H1 (cell line): ENCODE results near the gene LYZ. TPM values are rescaled to one million over a fixed set of nuclear protein-coding genes. Genes with fewer than 3 reads are reported as not detected.

Experiments used
- CTCF ChIA-PET: fragments of 300-600 bp; sonication (Branson Sonifier 250); formaldehyde crosslinking; loops from one replicate; lab custom pipeline; 2021; ENCODE audit not compliant: partially characterized antibody; lab: Charles Lee
- POLR2A ChIA-PET: fragments of 300-600 bp; sonication (Branson Sonifier 250); formaldehyde crosslinking; loops from one replicate; lab custom pipeline; 2021; ENCODE audit warnings: inconsistent platforms; ENCODE audit not compliant: partially characterized antibody; lab: Charles Lee
- DNase-seq, 2 experiments: peaks; one replicate each; pipeline versions ENCODE4 v3.0.0 to v3.0.0-alpha.2; 2010 to 2022; ENCODE audit warnings: low spot score in 2 of 2, low read depth in 1 of 2, mixed read lengths in 1 of 2
- FAIRE-seq: peaks from 2 replicates; lab custom pipeline; 2011; peaks lifted over from hg19 to GRCh38; lab: Jason Lieb, UNC
- H2AFZ ChIP-seq: 2 replicates; pipeline ENCODE4 v1.8.1; 2012; ENCODE audit warnings: low read length, inconsistent platforms
- H2AK5ac ChIP-seq: 2 replicates; pipeline ENCODE4 v1.6.1; 2013; ENCODE audit warnings: low read depth, low read length
- H2BK120ac ChIP-seq: replicated peaks from 2 replicates; pipeline ENCODE3; 2013; ENCODE audit warnings: low read depth, low read length, inconsistent platforms
- H2BK12ac ChIP-seq: 2 replicates; pipeline ENCODE4 v1.6.1; 2013; ENCODE audit warnings: low read depth, low read length
- H2BK15ac ChIP-seq: 2 replicates; pipeline ENCODE4 v1.6.1; 2013; ENCODE audit warnings: low read length
- H2BK20ac ChIP-seq: 2 replicates; pipeline ENCODE4 v1.6.1; 2013; ENCODE audit warnings: low read length
- H2BK5ac ChIP-seq: 2 replicates; pipeline ENCODE4 v1.6.1; 2013; ENCODE audit warnings: low read depth, low read length
- H3K14ac ChIP-seq: 2 replicates; pipeline ENCODE4 v1.6.1; 2013; ENCODE audit warnings: inconsistent platforms; ENCODE audit not compliant: insufficient read length
- H3K18ac ChIP-seq: 2 replicates; pipeline ENCODE4 v1.6.1; 2013; ENCODE audit warnings: low read length; ENCODE audit errors: extremely low read depth
- H3K23ac ChIP-seq: 2 replicates; pipeline ENCODE4 v1.6.1; 2013; ENCODE audit warnings: inconsistent platforms; ENCODE audit not compliant: insufficient read length
- H3K23me2 ChIP-seq: 2 replicates; pipeline ENCODE4 v1.6.1; 2013; ENCODE audit warnings: low read depth, low read length
- H3K27ac ChIP-seq: 2 replicates; pipeline ENCODE4 v1.6.1; 2011; ENCODE audit warnings: low read depth, low read length, inconsistent platforms
- H3K27me3 ChIP-seq, 4 experiments: replicated peaks in 1 of 4; 1 replicate in 1 of 4; 2 replicates in 3 of 4; pipeline versions ENCODE4 v1.6.1 to v1.8.1; 2011 to 2013; ENCODE audit warnings: low read length in 3 of 4, mild to moderate bottlenecking in 3 of 4, inconsistent platforms in 2 of 4, mixed read lengths in 2 of 4, moderate library complexity in 1 of 4; ENCODE audit not compliant: control insufficient read depth in 3 of 4, insufficient read depth in 3 of 4; ENCODE audit errors: extremely low read depth in 1 of 4
- H3K36me3 ChIP-seq, 4 experiments: 2 replicates each; pipeline versions ENCODE4 v1.6.1 to v1.8.1; 2011 to 2013; ENCODE audit warnings: mild to moderate bottlenecking in 4 of 4, low read length in 3 of 4, moderate library complexity in 2 of 4, control low read depth in 1 of 4, inconsistent platforms in 1 of 4; ENCODE audit not compliant: insufficient read depth in 4 of 4, control insufficient read depth in 2 of 4
- H3K4ac ChIP-seq: replicated peaks from 2 replicates; pipeline ENCODE3; 2013; ENCODE audit warnings: low read length, low read depth, mixed read lengths, inconsistent platforms; ENCODE audit not compliant: insufficient read length
- H3K4me1 ChIP-seq, 4 experiments: replicated peaks in 1 of 4; 1 replicate in 1 of 4; 2 replicates in 3 of 4; pipeline versions ENCODE4 v1.6.1 to v1.8.1; 2011 to 2013; ENCODE audit warnings: low read length in 3 of 4, inconsistent platforms in 2 of 4, mixed read lengths in 1 of 4; ENCODE audit not compliant: insufficient read depth in 4 of 4, control insufficient read depth in 3 of 4
- H3K4me2 ChIP-seq, 2 experiments: 2 replicates each; pipeline versions ENCODE4 v1.6.1 to v1.8.1; 2011 to 2013; ENCODE audit warnings: low read depth in 2 of 2, low read length in 2 of 2, control low read depth in 1 of 2, inconsistent platforms in 1 of 2, mild to moderate bottlenecking in 1 of 2; ENCODE audit not compliant: insufficient read depth in 1 of 2
- H3K4me3 ChIP-seq, 4 experiments: fragments of 200-600, 300-600 bp in 1 of 4; sonication (generic), shearing (Covaris generic), sonication (Bioruptor Twin) in 1 of 4; 2 replicates each; pipeline versions ENCODE4 v1.5.1 to v1.8.1; 2011 to 2016; ENCODE audit warnings: low read length in 4 of 4, low read depth in 3 of 4, control low read depth in 2 of 4, inconsistent platforms in 2 of 4, mild to moderate bottlenecking in 2 of 4, mixed read lengths in 1 of 4, moderate library complexity in 1 of 4; ENCODE audit not compliant: insufficient read depth in 2 of 4; ENCODE audit errors: extremely low read depth in 1 of 4
- H3K56ac ChIP-seq: replicated peaks from 2 replicates; pipeline ENCODE3; 2013; ENCODE audit warnings: low read depth, mild to moderate bottlenecking, mixed read lengths, low read length, inconsistent platforms; ENCODE audit not compliant: insufficient read length
- H3K79me1 ChIP-seq: 2 replicates; pipeline ENCODE4 v1.6.1; 2013; ENCODE audit warnings: low read depth, low read length, control low read depth
- H3K79me2 ChIP-seq, 2 experiments: 2 replicates each; pipeline versions ENCODE4 v1.6.1 to v1.8.1; 2012 to 2013; ENCODE audit warnings: low read length in 2 of 2, mild to moderate bottlenecking in 2 of 2, inconsistent platforms in 1 of 2; ENCODE audit not compliant: insufficient read depth in 2 of 2, control insufficient read depth in 1 of 2
- H3K9ac ChIP-seq, 4 experiments: replicated peaks in 1 of 4; 1 replicate in 1 of 4; 2 replicates in 3 of 4; pipeline versions ENCODE4 v1.6.1 to v1.8.1; 2011 to 2013; ENCODE audit warnings: low read depth in 3 of 4, low read length in 3 of 4, control low read depth in 2 of 4, mild to moderate bottlenecking in 2 of 4, moderate library complexity in 2 of 4, inconsistent platforms in 1 of 4; ENCODE audit errors: extremely low read depth in 1 of 4
- H3K9me3 ChIP-seq, 2 experiments: 2 replicates each; pipeline versions ENCODE4 v1.6.1 to v1.8.1; 2012 to 2013; ENCODE audit warnings: mild to moderate bottlenecking in 2 of 2, moderate library complexity in 2 of 2, control low read depth in 1 of 2, inconsistent platforms in 1 of 2, low read depth in 1 of 2, low read length in 1 of 2, mixed read lengths in 1 of 2; ENCODE audit not compliant: insufficient read depth in 2 of 2
- H4K20me1 ChIP-seq, 2 experiments: replicated peaks in 1 of 2; 2 replicates each; pipeline versions ENCODE3 to v1.8.1; 2011 to 2013; ENCODE audit warnings: inconsistent platforms in 2 of 2, low read length in 2 of 2, mild to moderate bottlenecking in 1 of 2; ENCODE audit not compliant: insufficient read depth in 2 of 2, control insufficient read depth in 1 of 2
- H4K5ac ChIP-seq: 2 replicates; pipeline ENCODE4 v1.6.1; 2013; ENCODE audit warnings: low read length, low read depth, mixed read lengths, inconsistent platforms; ENCODE audit not compliant: insufficient read length
- H4K8ac ChIP-seq: 2 replicates; pipeline ENCODE4 v1.8.0; 2013; ENCODE audit warnings: mild to moderate bottlenecking, moderate library complexity, low read length, inconsistent platforms; ENCODE audit not compliant: insufficient read depth; ENCODE audit errors: extremely low read depth
- H4K91ac ChIP-seq: replicated peaks from 2 replicates; pipeline ENCODE3; 2013; ENCODE audit warnings: low read length, mixed read lengths, inconsistent platforms; ENCODE audit not compliant: insufficient read length
- BCL11A ChIP-seq, 2 experiments: IDR thresholded peaks; one replicate each; pipeline ENCODE4 v1.6.1; 2011; ENCODE audit warnings: low read depth in 2 of 2, low read length in 2 of 2, mild to moderate bottlenecking in 2 of 2
- CEBPB ChIP-seq: IDR thresholded peaks from 2 replicates; pipeline ENCODE4 v1.6.1; 2012; ENCODE audit warnings: low read depth, low read length
- CHD2 ChIP-seq: IDR thresholded peaks from 2 replicates; pipeline ENCODE4 v1.6.1; 2012; ENCODE audit warnings: low read length, improper control_type of control experiment
- JUN ChIP-seq: IDR thresholded peaks from 2 replicates; pipeline ENCODE4 v1.6.1; 2011; ENCODE audit warnings: low read depth, mild to moderate bottlenecking, improper control_type of control experiment, low read length
- WGBS, 2 experiments: shearing (Covaris generic) in 1 of 2; methylation state at CpG; one replicate each; pipeline versions ENCODE4 v1.1.6 to v1.1.7; 2013 to 2015; ENCODE audit warnings: low lambda C conversion rate in 2 of 2, mixed read lengths in 2 of 2, inconsistent platforms in 1 of 2, low coverage in 1 of 2, missing lambda C conversion rate in 1 of 2; ENCODE audit not compliant: insufficient replicate concordance in 2 of 2, insufficient coverage in 1 of 2, insufficient read length in 1 of 2; ENCODE audit errors: extremely low coverage in 1 of 2, missing lambda C conversion rate in 1 of 2; 5-methylcytosine and 5-hydroxymethylcytosine counted together
- polyA plus RNA-seq, 7 experiments: library from polyadenylated mRNA; depleted of rRNA in 3 of 7; stranded (reverse) in 5 of 7; unstranded in 2 of 7; fragments of >200 nt in 5 of 7; fragments of 200-250 nt in 2 of 7; gene quantifications; 1 replicate in 5 of 7; 2 replicates in 1 of 7; 4 replicates in 1 of 7; pipeline versions ENCODE4 v1.2.1 to v1.2.3, GENCODE V29; 2011 to 2013; ENCODE audit warnings: missing spikeins in 2 of 7, mixed read lengths in 2 of 7
- total RNA-seq: library from RNA; stranded (reverse); fragmentation: NEBNext Ultra II Directional; extraction: Animal tissue kit (Norgen Biotek cat#: 25700); gene quantifications from 2 replicates; pipeline ENCODE4 v1.2.1, GENCODE V29; 2021

The LYZ gene
- total and polyA plus RNA-seq, 2 of the 8 experiments (the other 6 are each of a cell fraction or from before 2014, with no cell fraction given) = not detected

DNA sequence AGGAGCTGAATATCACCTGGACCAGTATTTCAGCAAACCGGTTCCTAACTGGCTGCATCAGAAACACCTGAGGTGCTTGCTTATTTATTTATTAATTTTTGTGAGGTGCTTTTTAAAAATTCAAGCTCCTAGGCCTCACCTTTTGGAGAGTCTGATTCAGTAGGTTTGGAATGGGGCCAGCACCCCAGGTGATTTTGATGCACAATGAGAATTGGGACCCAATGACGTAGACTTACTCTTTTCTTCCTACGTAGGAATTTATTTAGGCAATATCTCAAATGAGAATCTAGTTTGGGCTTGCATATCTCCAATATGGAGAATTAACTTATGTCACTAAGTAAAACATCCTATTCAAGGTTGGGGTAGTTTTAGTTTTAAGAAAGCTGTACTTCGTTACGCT lies 18.6 kb downstream of the LYZ start:
- H3K36me3 ChIP-seq = peaks cover 6 to 77% (median 28%) of the 10 kb centered on the region in 4 experiments; a peak in 7 of 8 replicates
- no peak overlapping the region for H4K91ac ChIP-seq
- DNase-seq (no peak), FAIRE-seq (no peak)
- H3K4me2 ChIP-seq = no peak overlapping the region
- ChIA-PET POLR2A (interaction anchor here (0.6 to 1.4 kb wide), 4 partner anchors 10 to 133 kb away, joined by 3 read pairs; no protein-coding TSS in a partner anchor), CTCF (interaction anchor here (0.6 to 1.6 kb wide), 5 partner anchors 10 to 389 kb away, joined by 3 to 4 read pairs (median 3); no protein-coding TSS in a partner anchor)
- no peaks in the 10 kb centered on the region for H3K23me2 ChIP-seq
- H3K4me3 ChIP-seq = no peak overlapping the region
- no peaks in the 10 kb centered on the region for H3K4me1 ChIP-seq
- no peak overlapping the region for H2BK120ac ChIP-seq
- no peaks in the 10 kb centered on the region; the same call in 1 of the 2 replicates for H3K79me1 ChIP-seq
- no peak for TF ChIP-seq BCL11A (IDR thresholded peaks at IDR 0.05; ENCODE audit: low read depth in 2 of 2, low read length in 2 of 2)
- no peak for TF ChIP-seq CEBPB
- no peak for TF ChIP-seq CHD2
- no peak for TF ChIP-seq JUN
- H3K14ac ChIP-seq = no peak overlapping the region
- H3K79me2 ChIP-seq = peaks cover 0 to 19% of the 10 kb centered on the region in 2 experiments; a peak in 2 of 4 replicates
- no peak overlapping the region for H3K9ac ChIP-seq
- no peak overlapping the region for H2BK20ac ChIP-seq
- H3K4ac ChIP-seq = no peak overlapping the region
- H2BK15ac ChIP-seq = no peak overlapping the region
- no peak overlapping the region for H2AK5ac ChIP-seq
- H4K5ac ChIP-seq = no peak overlapping the region
- H3K18ac ChIP-seq = no peak overlapping the region
- no peaks in the 10 kb centered on the region for H4K20me1 ChIP-seq
- no peak overlapping the region for H4K8ac ChIP-seq
- H3K23ac ChIP-seq = no peak overlapping the region
- H3K56ac ChIP-seq = no peak overlapping the region
- no peak overlapping the region for H2BK12ac ChIP-seq
- WGBS, 2 experiments = 96% methylated on average over 5 of the region's 5 CpGs; no CpG with 5 or more reads in 1 of the 2 experiments
- H3K9me3 ChIP-seq = no peaks in the 10 kb centered on the region
- no peak overlapping the region for H3K27ac ChIP-seq
- H3K27me3 ChIP-seq = no peaks in the 10 kb centered on the region
- H2AFZ ChIP-seq = no peak overlapping the region
- no peak overlapping the region for H2BK5ac ChIP-seq
